ENCODE data around the gene SREK1. TPM values are rescaled to one million over a fixed set of nuclear protein-coding genes. Genes with fewer than 3 reads are reported as not detected.

SREK1 gene
- total and polyA plus RNA-seq, 9 of the 15 experiments (the other 6 are each of a cell fraction or from before 2014, with no cell fraction given), result 40.8 to 128 (median 81.9) TPM

GRCh38 chr5:66144074-66144833, at the start of gene SREK1 (continued):
- TF ChIP-seq PRDM10 (IDR thresholded peaks at IDR 0.05; ENCODE audit: partially characterized antibody), result peak; percentile 94
- 0 out of 2 replicates have a peak, but pooled peaks have one; percentile 70 for TF ChIP-seq NR2F6 (CRISPR knock-in tag; IDR thresholded peaks at IDR 0.05)
- TF ChIP-seq MAX (CRISPR knock-in tag; IDR thresholded peaks at IDR 0.05), result peak; percentile 77
- TF ChIP-seq GMEB1 (CRISPR knock-in tag; IDR thresholded peaks at IDR 0.05), result peak; percentile 72
- TF ChIP-seq E2F1 (CRISPR knock-in tag; IDR thresholded peaks at IDR 0.05), result peak; percentile 96
- TF ChIP-seq ZC3H11A (IDR thresholded peaks at IDR 0.05; ENCODE audit: low read depth, low read length), result 0 out of 2 replicates have a peak, but pooled peaks have one; percentile 22
- TF ChIP-seq SAP30 (IDR thresholded peaks at IDR 0.05; ENCODE audit: borderline replicate concordance, insufficient read depth, low read depth, low read length, poor library complexity, severe bottlenecking), result peak; percentile 70
- TF ChIP-seq MXD1 (CRISPR knock-in tag; IDR thresholded peaks at IDR 0.05; ENCODE audit: borderline replicate concordance, poor library complexity, severe bottlenecking), result no peak
- TF ChIP-seq ZSCAN29 (IDR thresholded peaks at IDR 0.05), result no peak
- TF ChIP-seq MXI1 (IDR thresholded peaks at IDR 0.05; ENCODE audit: low read depth, low read length), result peak; percentile 94
- TF ChIP-seq HDGF (IDR thresholded peaks at IDR 0.05), result no peak
- TF ChIP-seq ZNF263 (CRISPR knock-in tag; IDR thresholded peaks at IDR 0.05; ENCODE audit: borderline replicate concordance), result 0 out of 2 replicates have a peak, but pooled peaks have one; percentile 31
- no peak for TF ChIP-seq ELF4 (CRISPR knock-in tag; IDR thresholded peaks at IDR 0.05)
- TF ChIP-seq LEF1 (IDR thresholded peaks at IDR 0.05), result peak; percentile 37; the same call in 1 of the 2 replicates
- no peak for TF ChIP-seq ZNF707 (CRISPR knock-in tag; conservative IDR thresholded peaks at IDR 0.05)
- TF ChIP-seq CLOCK (CRISPR knock-in tag; IDR thresholded peaks at IDR 0.05; ENCODE audit: borderline replicate concordance), result no peak
